Bronchial smooth muscle cell (primary cell): ENCODE results near the gene ZNF544. TPM values are rescaled to one million over a fixed set of nuclear protein-coding genes. Genes with fewer than 3 reads are reported as not detected.

Experiments used
- total RNA-seq: library from RNA; depleted of rRNA; stranded (reverse); fragments of >200 nt; gene quantifications from 2 replicates; pipeline ENCODE4 v1.2.1, GENCODE V29; 2014

Gene ZNF544
- 25.5 TPM in 2 replicates for total RNA-seq

GRCh38 chr19:58228585-58229254 lies at the start of gene ZNF544:
Gene ZNF544, plus strand, starts transcription at chr19:58228914. Its CDS starts 15,110 bp downstream, at chr19:58244024.

GRCh38 chr19:58182989-58183816 lies 45.5 kb upstream of the ZNF544 start, which contains the start of gene ZNF274:
Gene ZNF274, plus strand, starts transcription at chr19:58183061. Its CDS starts 905 bp downstream, at chr19:58183966.

GRCh38 chr19:58278541-58279041 lies 49.9 kb downstream of the ZNF544 start, which contains the start of gene ZNF8:
Gene ZNF8, plus strand, starts transcription at chr19:58278955. Its CDS starts 127 bp downstream, at chr19:58279082.

GRCh38 chr19:58305065-58305931 lies 76.6 kb downstream of the ZNF544 start, which contains the start of gene ERVK3-1:
Gene ERVK3-1, plus strand, starts transcription at chr19:58305377. Its CDS starts 6,792 bp downstream, at chr19:58312169.

Other genes with a start within 250 kb of the ZNF544 start
- 10.4 and 13.7 TPM in 2 replicates for gene ZNF606, start 226.1 kb upstream of the ZNF544 start, total RNA-seq
- gene ZSCAN1, start 194.9 kb upstream of the ZNF544 start, total RNA-seq, result not detected in 2 replicates
- gene ZNF135, start 169.6 kb upstream of the ZNF544 start, total RNA-seq, result 5.7 and 6.1 TPM in 2 replicates
- 23.8 and 31.4 TPM in 2 replicates for gene ZSCAN18, start 130.7 kb upstream of the ZNF544 start, total RNA-seq
- 13.2 and 13.4 TPM in 2 replicates for gene ZNF329, start 78.1 kb upstream of the ZNF544 start, total RNA-seq
- 13.0 and 16.4 TPM in 2 replicates for gene ZNF274, start 45.9 kb upstream of the ZNF544 start, total RNA-seq
- gene ZNF8, start 50.0 kb downstream of the ZNF544 start, total RNA-seq, result 2.2 and 2.7 TPM in 2 replicates
- gene ERVK3-1, start 76.5 kb downstream of the ZNF544 start, total RNA-seq, result 25.4 and 31.8 TPM in 2 replicates
- 1.4 and 2.9 TPM in 2 replicates for gene ZSCAN22, start 98.1 kb downstream of the ZNF544 start, total RNA-seq
- gene A1BG, start 124.6 kb downstream of the ZNF544 start, total RNA-seq, result 13.9 and 19.7 TPM in 2 replicates
- 0.79 and 1.7 TPM in 2 replicates for gene ZNF497, start 133.8 kb downstream of the ZNF544 start, total RNA-seq
- gene ZNF837, start 152.1 kb downstream of the ZNF544 start, total RNA-seq, result 1.2 and 2.0 TPM in 2 replicates
- gene RPS5, start 158.4 kb downstream of the ZNF544 start, total RNA-seq, result 2,454 and 4,367 TPM in 2 replicates
- gene RNF225, start 166.7 kb downstream of the ZNF544 start, total RNA-seq, result 0.16 and 0.17 TPM in 2 replicates
- 12.6 and 12.7 TPM in 2 replicates for gene ZNF584, start 179.7 kb downstream of the ZNF544 start, total RNA-seq
- gene ZNF132, start 211.2 kb downstream of the ZNF544 start, total RNA-seq, result 9.1 and 10.4 TPM in 2 replicates
- 8.0 and 11.3 TPM in 2 replicates for gene ZNF324B, start 222.7 kb downstream of the ZNF544 start, total RNA-seq
- 9.9 and 15.6 TPM in 2 replicates for gene ZNF324, start 238.2 kb downstream of the ZNF544 start, total RNA-seq
- gene ZNF446, start 247.4 kb downstream of the ZNF544 start, total RNA-seq, result 6.0 and 8.5 TPM in 2 replicates